HG02642 (cell line): Measurements from ENCODE around the gene USP3.
A peak's percentile ranks its signal among the peaks of the same experiment; 100 is the strongest.

Source experiments
- ATAC-seq: cut with Tn5 transposase; IDR thresholded peaks from one replicate; pipeline ENCODE4 v1.9.1; 2021; ENCODE audit warnings: mild to moderate bottlenecking; ENCODE audit not compliant: unreplicated experiment, poor library complexity

USP3 gene

GRCh38 chr15:63495343-63495742 lies 9.1 kb upstream of the USP3 start:
- no peak for ATAC-seq

GRCh38 chr15:63495780-63496488 lies 8.5 kb upstream of the USP3 start:
- ATAC-seq, result no peak

- ATAC-seq, result no peak
Observed at GRCh38 chr15:63497642-63498467, 6.5 kb upstream of the USP3 start.

- no peak for ATAC-seq
Observed at GRCh38 chr15:63499175-63499549, 5.2 kb upstream of the USP3 start.

GRCh38 chr15:63499611-63500010 lies 4.8 kb upstream of the USP3 start:
- ATAC-seq, result no peak

GRCh38 chr15:63500265-63501250 lies 3.8 kb upstream of the USP3 start:
- ATAC-seq, result no peak

- ATAC-seq, result no peak
Observed at GRCh38 chr15:63501256-63502089, 2.9 kb upstream of the USP3 start.

GRCh38 chr15:63502137-63502766 lies 2.1 kb upstream of the USP3 start:
- no peak for ATAC-seq

GRCh38 chr15:63502843-63503738 lies 1.3 kb upstream of the USP3 start:
- ATAC-seq, result peak; percentile 50

- ATAC-seq, result peak; percentile 24
Observed at GRCh38 chr15:63503739-63504246, 600 bp upstream of the USP3 start.

GRCh38 chr15:63504979-63505841 lies 817 bp downstream of the USP3 start:
- ATAC-seq, result peak; percentile 22

GRCh38 chr15:63505842-63506222 lies 1.4 kb downstream of the USP3 start:
- no peak for ATAC-seq

- ATAC-seq, result no peak
Observed at GRCh38 chr15:63506537-63507035, 2.2 kb downstream of the USP3 start.

GRCh38 chr15:63507878-63508818 lies 3.8 kb downstream of the USP3 start:
- ATAC-seq, result no peak

GRCh38 chr15:63509056-63509954 lies 4.9 kb downstream of the USP3 start:
- ATAC-seq, result no peak
